ENCODE data around the gene OPA3. TPM values are rescaled to one million over a fixed set of nuclear protein-coding genes. Genes with fewer than 3 reads are reported as not detected.

Gene OPA3
- total and polyA plus RNA-seq, 10 of the 15 experiments (the other 5 are each of a cell fraction or from before 2014, with no cell fraction given): 2.2 to 24.3 (median 13.3) TPM

- ChIA-PET CTCF (no interaction called here), RAD21 (ENCODE audit: unreplicated experiment) (no interaction called here), SMC1A (ENCODE audit: uncharacterized antibody, unreplicated experiment) (no interaction called here), POLR2A (no interaction called here)
- intact Hi-C loops (cut with micrococcal nuclease; ENCODE audit: unreplicated experiment) (no loop called here), in situ Hi-C loops (cut with MboI) (no loop called here)
- Histone ChIP-seq H3K4me1 (ENCODE audit: control insufficient read depth, insufficient read depth, low read length) (no peaks in the 10 kb centered on the region), H3K27ac (ENCODE audit: control insufficient read depth, insufficient read depth) (no peak overlapping the region), H3K9me3 (replicated peaks; ENCODE audit: control insufficient read depth, insufficient read depth, low read length) (no peaks in the 10 kb centered on the region), H3K36me3 (ENCODE audit: control insufficient read depth in 2 of 2, insufficient read depth in 2 of 2, low read length in 1 of 2) (peaks cover 10 to 14% of the 10 kb centered on the region in 2 experiments), H3K27me3 (replicated peaks in 1 of 2; ENCODE audit: control insufficient read depth in 2 of 2, insufficient read depth in 2 of 2, low read length in 1 of 2) (no peaks in the 10 kb centered on the region), H3K79me2 (ENCODE audit: control insufficient read depth, insufficient read depth, low read length) (no peaks in the 10 kb centered on the region), H3K4me2 (ENCODE audit: control insufficient read depth, insufficient read depth) (no peak overlapping the region), H3K4me3 (no peak overlapping the region), H3K9ac (ENCODE audit: control insufficient read depth, insufficient read depth, low read length) (no peak overlapping the region), H2AFZ (ENCODE audit: control insufficient read depth, low read depth, low read length) (no peak overlapping the region), H4K20me1 (ENCODE audit: control insufficient read depth, insufficient read depth) (no peaks in the 10 kb centered on the region)
- DNase-seq (ENCODE audit: low read depth, low spot score) (no peak), FAIRE-seq (no peak), ATAC-seq (no peak)
- 97% methylated on average over 15 of the region's 17 CpGs for WGBS (ENCODE audit: insufficient coverage, insufficient replicate concordance, low lambda C conversion rate, missing lambda C conversion rate)
- no TSS peak for BruUV-seq (replicated peaks)
- TF ChIP-seq ZNF687 (IDR thresholded peaks at IDR 0.05): no peak
- TF ChIP-seq NRF1 (conservative IDR thresholded peaks at IDR 0.05; ENCODE audit: low read depth, low read length): no peak
- TF ChIP-seq PAX8 (IDR thresholded peaks at IDR 0.05): no peak
Measured at GRCh38 chr19:45621389-45621788, 36.8 kb upstream of the OPA3 start.

- H3K4me2 ChIP-seq (ENCODE audit: control insufficient read depth, insufficient read depth): no peak overlapping the region
- no TSS peak for BruUV-seq (replicated peaks)
- intact Hi-C loops (cut with micrococcal nuclease; ENCODE audit: unreplicated experiment): no loop called here
- ATAC-seq: no peak
- in situ Hi-C loops (cut with MboI): no loop called here
- H3K9me3 ChIP-seq (replicated peaks; ENCODE audit: control insufficient read depth, insufficient read depth, low read length): no peaks in the 10 kb centered on the region
- no peak overlapping the region for H2AFZ ChIP-seq (ENCODE audit: control insufficient read depth, low read depth, low read length)
- no peak overlapping the region for H3K4me3 ChIP-seq
- no peaks in the 10 kb centered on the region for H4K20me1 ChIP-seq (ENCODE audit: control insufficient read depth, insufficient read depth)
- no peaks in the 10 kb centered on the region for H3K79me2 ChIP-seq (ENCODE audit: control insufficient read depth, insufficient read depth, low read length)
- no peak for FAIRE-seq
- no peaks in the 10 kb centered on the region for H3K27me3 ChIP-seq (replicated peaks in 1 of 2; ENCODE audit: control insufficient read depth in 2 of 2, insufficient read depth in 2 of 2, low read length in 1 of 2)
- H3K4me1 ChIP-seq (ENCODE audit: control insufficient read depth, insufficient read depth, low read length): peaks cover 18% of the 10 kb centered on the region
- H3K9ac ChIP-seq (ENCODE audit: control insufficient read depth, insufficient read depth, low read length): no peak overlapping the region
- H3K36me3 ChIP-seq (ENCODE audit: control insufficient read depth in 2 of 2, insufficient read depth in 2 of 2, low read length in 1 of 2): peaks cover 15 to 23% of the 10 kb centered on the region in 2 experiments
- ChIA-PET SMC1A (ENCODE audit: uncharacterized antibody, unreplicated experiment) (interaction anchor here (0.6 to 5.1 kb wide), 2 partner anchors 25 to 296 kb away, joined by 3 to 39 read pairs; partner anchors contain the start of gene EML2), CTCF (interaction anchor here (1.0 kb wide), 1 partner anchor 177 kb away, joined by 3 read pairs; no protein-coding TSS in a partner anchor), POLR2A (interaction anchor here (0.6 to 1.2 kb wide), 2 partner anchors 14 to 186 kb away, joined by 4 read pairs; no protein-coding TSS in a partner anchor), RAD21 (ENCODE audit: unreplicated experiment) (interaction anchor here (3.3 kb wide), 1 partner anchor 25 kb away, joined by 27 read pairs; no protein-coding TSS in a partner anchor)
- WGBS (ENCODE audit: insufficient coverage, insufficient replicate concordance, low lambda C conversion rate, missing lambda C conversion rate): 95% methylated on average over 10 of the region's 10 CpGs
- no peak overlapping the region for H3K27ac ChIP-seq (ENCODE audit: control insufficient read depth, insufficient read depth)
- no peak for DNase-seq (ENCODE audit: low read depth, low spot score)
- TF ChIP-seq REST (IDR thresholded peaks at IDR 0.05; ENCODE audit: low read depth, low read length) (no peak), ZBTB33 (IDR thresholded peaks at IDR 0.05) (no peak), SMAD1 (IDR thresholded peaks at IDR 0.05; ENCODE audit: low read depth, partially characterized antibody) (no peak), MYB (IDR thresholded peaks at IDR 0.05; ENCODE audit: borderline replicate concordance, low read depth, low read length) (no peak), SRF (IDR thresholded peaks at IDR 0.05; ENCODE audit: low read depth in 2 of 2, low read length in 2 of 2) (no peak)
Measured at GRCh38 chr19:45616704-45617017, 32.1 kb upstream of the OPA3 start.

Measured in GM12878 (cell line).